ENCODE results near the gene SLC25A45.

SLC25A45 gene

DNA sequence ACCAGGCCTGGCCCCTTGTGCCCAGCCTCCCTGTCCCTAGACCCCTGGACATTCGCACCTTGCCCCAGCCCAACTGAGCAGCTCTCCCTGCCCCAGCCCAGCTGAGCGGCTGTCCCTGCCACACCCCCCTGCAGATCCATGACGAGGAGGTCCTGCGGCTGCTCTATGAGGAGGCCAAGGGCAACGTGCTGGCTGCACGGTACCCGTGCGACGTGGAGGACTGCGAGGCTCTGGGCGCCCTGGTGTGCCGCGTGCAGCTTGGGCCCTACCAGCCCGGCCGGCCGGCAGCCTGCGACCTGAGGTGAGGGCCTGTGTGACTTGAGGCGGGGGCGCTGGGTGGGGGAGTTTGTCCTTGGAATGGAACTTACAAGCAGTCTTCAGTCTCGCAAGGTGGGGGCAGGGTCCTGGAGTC is 11.7 kb upstream of the SLC25A45 start:
- TF ChIP-seq, protein P1, sequence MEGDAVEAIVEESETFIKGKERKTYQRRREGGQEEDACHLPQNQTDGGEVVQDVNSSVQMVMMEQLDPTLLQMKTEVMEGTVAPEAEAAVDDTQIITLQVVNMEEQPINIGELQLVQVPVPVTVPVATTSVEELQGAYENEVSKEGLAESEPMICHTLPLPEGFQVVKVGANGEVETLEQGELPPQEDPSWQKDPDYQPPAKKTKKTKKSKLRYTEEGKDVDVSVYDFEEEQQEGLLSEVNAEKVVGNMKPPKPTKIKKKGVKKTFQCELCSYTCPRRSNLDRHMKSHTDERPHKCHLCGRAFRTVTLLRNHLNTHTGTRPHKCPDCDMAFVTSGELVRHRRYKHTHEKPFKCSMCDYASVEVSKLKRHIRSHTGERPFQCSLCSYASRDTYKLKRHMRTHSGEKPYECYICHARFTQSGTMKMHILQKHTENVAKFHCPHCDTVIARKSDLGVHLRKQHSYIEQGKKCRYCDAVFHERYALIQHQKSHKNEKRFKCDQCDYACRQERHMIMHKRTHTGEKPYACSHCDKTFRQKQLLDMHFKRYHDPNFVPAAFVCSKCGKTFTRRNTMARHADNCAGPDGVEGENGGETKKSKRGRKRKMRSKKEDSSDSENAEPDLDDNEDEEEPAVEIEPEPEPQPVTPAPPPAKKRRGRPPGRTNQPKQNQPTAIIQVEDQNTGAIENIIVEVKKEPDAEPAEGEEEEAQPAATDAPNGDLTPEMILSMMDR (IDR thresholded peaks at IDR 0.05; ENCODE audit: low read depth, low read length): no peak
- H3K4me3 ChIP-seq (ENCODE audit: low read depth, low read length): no peak overlapping the region

- H3K4me3 ChIP-seq (ENCODE audit: low read depth, low read length): no peak overlapping the region
- TF ChIP-seq, protein P1 (IDR thresholded peaks at IDR 0.05; ENCODE audit: low read depth, low read length): no peak
These were observed 11.2 kb upstream of the SLC25A45 start for GRCh38 chr11:65393513-65394079.

DNA sequence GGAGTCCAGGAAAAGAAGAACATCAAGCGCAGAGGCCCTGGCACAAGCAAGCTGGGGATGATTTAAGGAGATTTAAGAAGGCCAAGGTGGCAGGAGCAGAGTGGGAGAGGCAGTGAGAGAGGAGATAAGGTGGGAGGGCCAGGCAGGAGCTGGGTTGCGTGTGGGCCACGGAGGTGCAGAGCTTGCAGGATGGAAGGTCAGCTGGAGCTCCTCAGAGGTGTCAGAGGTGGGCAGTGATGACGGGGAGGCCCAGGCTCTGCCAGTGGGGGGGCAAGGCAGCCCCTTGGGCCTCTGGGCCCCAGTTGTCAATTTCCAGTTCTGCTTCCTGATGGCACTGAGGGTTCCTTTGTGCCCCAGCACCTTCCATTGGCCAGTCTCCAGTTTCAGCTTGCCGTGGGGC is 10.5 kb upstream of the SLC25A45 start:
- TF ChIP-seq, protein P1 (IDR thresholded peaks at IDR 0.05; ENCODE audit: low read depth, low read length): no peak
- H3K4me3 ChIP-seq (ENCODE audit: low read depth, low read length): no peak overlapping the region

DNA sequence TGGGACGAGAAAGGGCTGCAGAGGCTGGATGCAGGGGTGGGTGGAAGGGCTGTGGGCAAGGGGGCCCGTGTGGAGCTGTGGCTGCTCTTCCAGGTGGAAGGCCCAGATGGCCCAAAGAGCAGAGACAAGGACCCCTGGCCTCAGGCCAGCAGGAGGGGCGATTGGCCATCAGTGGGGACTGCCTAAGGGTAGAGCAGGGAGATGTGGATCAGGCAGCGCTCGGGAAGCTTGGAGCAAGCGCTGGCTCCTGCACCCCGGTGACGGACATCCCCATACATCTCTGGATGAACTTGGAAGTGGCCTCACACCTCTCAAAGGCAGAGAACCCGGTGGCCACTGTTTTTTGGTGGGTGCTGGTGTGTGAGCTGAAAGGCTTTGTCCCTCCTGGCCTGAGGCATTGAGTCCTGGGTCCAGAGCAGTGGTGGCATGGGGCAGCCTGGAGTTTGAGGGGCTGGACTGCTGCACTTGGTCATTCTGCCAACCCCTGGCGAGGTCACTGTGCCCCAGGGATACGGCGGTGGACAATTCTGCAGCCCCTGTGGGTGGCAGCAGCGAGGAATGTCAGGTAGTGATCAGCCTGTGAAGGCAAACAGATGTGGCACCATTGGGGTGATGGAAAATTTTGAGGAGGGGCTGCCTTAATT is 9.9 kb upstream of the SLC25A45 start:
- TF ChIP-seq, protein P1 (IDR thresholded peaks at IDR 0.05; ENCODE audit: low read depth, low read length): no peak
- H3K4me3 ChIP-seq (ENCODE audit: low read depth, low read length): no peak overlapping the region

DNA sequence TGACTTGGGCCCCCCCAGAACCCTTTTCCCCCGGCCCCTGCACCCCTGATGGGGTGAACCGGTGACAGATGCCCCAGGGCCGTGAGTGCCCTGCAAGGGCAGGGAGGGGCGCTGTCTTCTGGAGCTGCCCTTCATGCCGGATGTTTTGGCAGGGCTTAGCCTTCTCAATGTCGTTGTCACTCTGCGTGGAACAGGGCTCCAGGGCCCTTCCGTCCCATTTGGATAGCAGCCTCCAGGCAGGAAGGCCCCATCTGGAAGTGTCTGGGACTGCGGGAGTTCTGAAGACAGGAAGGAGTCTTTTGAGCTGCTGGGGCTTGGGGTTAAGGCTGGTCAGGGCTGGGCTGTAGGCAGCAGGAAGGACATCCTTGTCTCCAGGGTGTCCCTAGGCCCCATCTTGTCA is 8.6 kb upstream of the SLC25A45 start:
- peak overlapping the region; percentile 34 for H3K4me3 ChIP-seq (ENCODE audit: low read depth, low read length)
- TF ChIP-seq, protein P1 (IDR thresholded peaks at IDR 0.05; ENCODE audit: low read depth, low read length): no peak

DNA sequence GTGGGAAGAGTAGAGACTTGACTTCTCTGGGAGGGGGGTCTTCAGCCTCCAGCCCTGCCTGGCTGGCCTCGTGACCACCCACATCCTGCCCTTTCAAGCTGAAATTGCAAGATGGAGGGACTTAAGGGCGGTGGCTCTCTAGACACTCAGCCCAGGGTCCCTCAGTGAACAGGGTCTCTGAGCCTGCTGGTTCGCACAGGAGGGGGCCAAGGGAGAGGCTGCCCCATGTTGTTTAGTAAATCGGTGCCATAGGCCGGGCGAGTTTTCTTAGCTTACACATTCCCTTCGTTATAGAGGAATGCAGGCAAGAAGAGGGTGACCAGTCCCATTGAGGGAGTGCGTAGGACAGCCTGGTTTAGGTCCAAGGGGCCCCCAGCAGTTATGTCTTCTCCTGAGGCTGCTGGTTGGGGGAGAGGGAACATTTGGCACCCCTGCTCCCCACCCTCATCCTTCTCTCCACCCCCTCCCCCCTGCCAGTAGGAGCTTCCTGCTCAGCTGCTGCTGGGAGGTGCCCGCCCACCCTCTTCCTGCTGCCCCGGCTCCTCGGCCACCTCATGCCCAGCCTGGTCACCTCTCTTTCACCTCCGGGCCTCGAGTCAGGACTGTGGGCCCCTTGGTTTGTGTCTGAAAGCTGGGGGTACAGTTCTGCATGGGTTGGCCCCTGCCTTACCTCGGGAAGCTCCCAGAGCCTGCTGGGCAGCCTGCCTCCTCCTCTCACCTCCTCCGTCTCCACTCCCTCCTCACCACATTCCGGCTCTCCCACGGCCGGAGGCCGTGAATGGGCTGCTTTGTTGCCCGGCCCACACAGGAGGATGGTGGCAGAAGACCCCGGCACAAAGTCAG is 7.9 kb upstream of the SLC25A45 start:
- TF ChIP-seq, protein P1 (IDR thresholded peaks at IDR 0.05; ENCODE audit: low read depth, low read length): no peak
- H3K4me3 ChIP-seq (ENCODE audit: low read depth, low read length): peak overlapping the region; percentile 34

All from WI38 (cell line).